Endothelial cell (in vitro differentiated cells): ENCODE results near the gene FAM83B. TPM values are rescaled to one million over a fixed set of nuclear protein-coding genes. Genes with fewer than 3 reads are reported as not detected.
A peak's percentile ranks its signal among the peaks of the same experiment; 100 is the strongest.
"Not testable (repeated sequence)": the region's sequence is repeated elsewhere in the genome, so short reads cannot be mapped to it uniquely, and the experiment has no call there.

ENCODE experiments used
- DNase-seq: peaks from one replicate; pipeline ENCODE4 v3.0.0; 2021; ENCODE audit warnings: low spot score
- H3K27ac Mint-ChIP-seq: one replicate; pipeline ENCODE4 v1.8.0; 2021; ENCODE audit warnings: mixed read lengths, inconsistent platforms; ENCODE audit not compliant: unreplicated experiment
- H3K27me3 Mint-ChIP-seq: one replicate; pipeline ENCODE4 v1.8.0; 2021; ENCODE audit warnings: mild to moderate bottlenecking, moderate library complexity, mixed read lengths, inconsistent platforms; ENCODE audit not compliant: unreplicated experiment
- H3K36me3 Mint-ChIP-seq: one replicate; pipeline ENCODE4 v1.8.0; 2021; ENCODE audit warnings: mild to moderate bottlenecking, low read depth, mixed read lengths, inconsistent platforms; ENCODE audit not compliant: unreplicated experiment
- H3K4me1 Mint-ChIP-seq: one replicate; pipeline ENCODE4 v1.8.0; 2021; ENCODE audit warnings: mild to moderate bottlenecking, mixed read lengths, inconsistent platforms; ENCODE audit not compliant: unreplicated experiment
- H3K4me3 Mint-ChIP-seq: one replicate; pipeline ENCODE4 v1.8.0; 2021; ENCODE audit warnings: mild to moderate bottlenecking, mixed read lengths, inconsistent platforms; ENCODE audit not compliant: unreplicated experiment
- H3K9me3 Mint-ChIP-seq: one replicate; pipeline ENCODE4 v1.8.0; 2021; ENCODE audit warnings: mixed read lengths, inconsistent platforms; ENCODE audit not compliant: unreplicated experiment
- long read RNA-seq: library from polyadenylated mRNA; unstranded; transcript quantifications from one replicate; pipeline ENCODE4 v2.0.0, GENCODE V29; 2020; ENCODE audit not compliant: unreplicated experiment
- total RNA-seq: library from RNA; stranded (reverse); fragmentation: NEBNext Ultra II Directional; extraction: Animal tissue kit (Norgen Biotek cat#: 25700); gene quantifications from one replicate; pipeline ENCODE4 v1.2.1, GENCODE V29; 2021; ENCODE audit not compliant: unreplicated experiment
- TF ChIP-seq, protein P1 (sequence below): fragments of 200-600 bp; sonication (generic); IDR thresholded peaks from one replicate; pipeline ENCODE4 v1.5.0; 2021; ENCODE audit warnings: antibody characterized with exemption; ENCODE audit not compliant: unreplicated experiment

The FAM83B gene, protein sequence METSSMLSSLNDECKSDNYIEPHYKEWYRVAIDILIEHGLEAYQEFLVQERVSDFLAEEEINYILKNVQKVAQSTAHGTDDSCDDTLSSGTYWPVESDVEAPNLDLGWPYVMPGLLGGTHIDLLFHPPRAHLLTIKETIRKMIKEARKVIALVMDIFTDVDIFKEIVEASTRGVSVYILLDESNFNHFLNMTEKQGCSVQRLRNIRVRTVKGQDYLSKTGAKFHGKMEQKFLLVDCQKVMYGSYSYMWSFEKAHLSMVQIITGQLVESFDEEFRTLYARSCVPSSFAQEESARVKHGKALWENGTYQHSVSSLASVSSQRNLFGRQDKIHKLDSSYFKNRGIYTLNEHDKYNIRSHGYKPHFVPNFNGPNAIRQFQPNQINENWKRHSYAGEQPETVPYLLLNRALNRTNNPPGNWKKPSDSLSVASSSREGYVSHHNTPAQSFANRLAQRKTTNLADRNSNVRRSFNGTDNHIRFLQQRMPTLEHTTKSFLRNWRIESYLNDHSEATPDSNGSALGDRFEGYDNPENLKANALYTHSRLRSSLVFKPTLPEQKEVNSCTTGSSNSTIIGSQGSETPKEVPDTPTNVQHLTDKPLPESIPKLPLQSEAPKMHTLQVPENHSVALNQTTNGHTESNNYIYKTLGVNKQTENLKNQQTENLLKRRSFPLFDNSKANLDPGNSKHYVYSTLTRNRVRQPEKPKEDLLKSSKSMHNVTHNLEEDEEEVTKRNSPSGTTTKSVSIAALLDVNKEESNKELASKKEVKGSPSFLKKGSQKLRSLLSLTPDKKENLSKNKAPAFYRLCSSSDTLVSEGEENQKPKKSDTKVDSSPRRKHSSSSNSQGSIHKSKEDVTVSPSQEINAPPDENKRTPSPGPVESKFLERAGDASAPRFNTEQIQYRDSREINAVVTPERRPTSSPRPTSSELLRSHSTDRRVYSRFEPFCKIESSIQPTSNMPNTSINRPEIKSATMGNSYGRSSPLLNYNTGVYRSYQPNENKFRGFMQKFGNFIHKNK
- 1.1 TPM for total RNA-seq
- long read RNA-seq, result 0 reads

- peaks cover 14% of the 10 kb centered on the region for H3K4me1 Mint-ChIP-seq
- TF ChIP-seq, protein P1, sequence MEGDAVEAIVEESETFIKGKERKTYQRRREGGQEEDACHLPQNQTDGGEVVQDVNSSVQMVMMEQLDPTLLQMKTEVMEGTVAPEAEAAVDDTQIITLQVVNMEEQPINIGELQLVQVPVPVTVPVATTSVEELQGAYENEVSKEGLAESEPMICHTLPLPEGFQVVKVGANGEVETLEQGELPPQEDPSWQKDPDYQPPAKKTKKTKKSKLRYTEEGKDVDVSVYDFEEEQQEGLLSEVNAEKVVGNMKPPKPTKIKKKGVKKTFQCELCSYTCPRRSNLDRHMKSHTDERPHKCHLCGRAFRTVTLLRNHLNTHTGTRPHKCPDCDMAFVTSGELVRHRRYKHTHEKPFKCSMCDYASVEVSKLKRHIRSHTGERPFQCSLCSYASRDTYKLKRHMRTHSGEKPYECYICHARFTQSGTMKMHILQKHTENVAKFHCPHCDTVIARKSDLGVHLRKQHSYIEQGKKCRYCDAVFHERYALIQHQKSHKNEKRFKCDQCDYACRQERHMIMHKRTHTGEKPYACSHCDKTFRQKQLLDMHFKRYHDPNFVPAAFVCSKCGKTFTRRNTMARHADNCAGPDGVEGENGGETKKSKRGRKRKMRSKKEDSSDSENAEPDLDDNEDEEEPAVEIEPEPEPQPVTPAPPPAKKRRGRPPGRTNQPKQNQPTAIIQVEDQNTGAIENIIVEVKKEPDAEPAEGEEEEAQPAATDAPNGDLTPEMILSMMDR, result no peak
These were observed at the start of gene FAM83B for GRCh38 chr6:54846243-54846856. TSS of gene FAM83B (plus strand) at chr6:54846771. CDS start at chr6:54870247, 23,476 bp downstream.

DNA sequence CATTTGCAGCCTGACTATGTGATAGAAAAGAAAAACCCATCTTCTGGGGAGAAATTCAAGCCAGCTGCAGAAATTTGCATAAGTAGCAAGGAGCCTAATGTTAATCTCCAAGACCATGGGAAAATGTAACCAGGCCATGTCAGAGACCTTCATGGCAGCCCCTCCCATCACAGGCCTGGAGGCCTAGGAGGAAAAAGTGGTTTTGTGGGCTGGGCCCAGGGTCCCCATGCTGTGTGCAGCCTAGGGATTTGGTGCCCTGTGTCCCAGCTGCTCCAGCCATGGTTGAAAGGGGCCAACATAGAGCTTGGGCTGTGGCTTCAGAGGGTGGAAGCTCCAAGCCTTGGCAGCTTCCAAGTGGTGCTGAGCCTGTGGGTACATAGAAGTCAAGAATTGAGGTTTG, 49.7 kb upstream of the FAM83B start:
- not testable (repeated sequence) for H3K27me3 Mint-ChIP-seq, H3K4me3 Mint-ChIP-seq, H3K4me1 Mint-ChIP-seq, H3K9me3 Mint-ChIP-seq, H3K27ac Mint-ChIP-seq, DNase-seq, H3K36me3 Mint-ChIP-seq

More at GRCh38 chr6:54846243-54846856, at the start of gene FAM83B:
- no peaks in the 10 kb centered on the region for H3K36me3 Mint-ChIP-seq
- peaks cover 7% of the 10 kb centered on the region for H3K27me3 Mint-ChIP-seq
- H3K4me3 Mint-ChIP-seq, result peak within 1 kb of the TSS; percentile 97
- H3K9me3 Mint-ChIP-seq, result no peaks in the 10 kb centered on the region
- peak; percentile 36 for DNase-seq
- H3K27ac Mint-ChIP-seq, result peak within 1 kb of the TSS; percentile 13

DNA sequence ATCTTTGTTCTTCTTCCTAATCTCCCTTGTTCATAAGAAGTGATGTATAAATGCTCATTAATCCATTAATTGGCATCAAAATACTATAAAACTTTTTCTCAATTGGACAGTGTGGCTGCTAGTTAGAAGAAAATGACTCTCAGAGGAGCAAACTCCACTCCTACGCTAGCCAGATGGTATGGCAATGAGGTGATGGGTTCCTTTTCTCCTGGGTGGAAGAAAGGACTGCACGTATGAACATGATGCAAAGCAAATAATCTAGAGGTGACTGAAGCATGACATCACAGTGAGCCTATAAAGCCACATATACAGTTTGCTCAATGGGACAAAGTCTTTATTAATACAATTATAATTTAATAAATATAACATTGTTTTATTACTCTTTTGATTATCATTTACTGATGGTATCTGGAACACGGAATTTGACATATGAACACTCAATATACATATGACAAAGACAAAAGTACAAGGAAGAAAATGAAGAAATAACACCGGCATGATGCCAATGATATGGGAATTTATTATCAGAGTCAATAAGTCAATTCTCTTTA, 46.4 kb upstream of the FAM83B start:
- H3K36me3 Mint-ChIP-seq, result no peaks in the 10 kb centered on the region
- H3K27ac Mint-ChIP-seq, result no peak overlapping the region
- H3K9me3 Mint-ChIP-seq, result no peaks in the 10 kb centered on the region
- H3K4me1 Mint-ChIP-seq, result no peaks in the 10 kb centered on the region
- DNase-seq, result no peak
- no peaks in the 10 kb centered on the region for H3K27me3 Mint-ChIP-seq
- TF ChIP-seq, protein P1, result no peak
- H3K4me3 Mint-ChIP-seq, result no peak overlapping the region

DNA sequence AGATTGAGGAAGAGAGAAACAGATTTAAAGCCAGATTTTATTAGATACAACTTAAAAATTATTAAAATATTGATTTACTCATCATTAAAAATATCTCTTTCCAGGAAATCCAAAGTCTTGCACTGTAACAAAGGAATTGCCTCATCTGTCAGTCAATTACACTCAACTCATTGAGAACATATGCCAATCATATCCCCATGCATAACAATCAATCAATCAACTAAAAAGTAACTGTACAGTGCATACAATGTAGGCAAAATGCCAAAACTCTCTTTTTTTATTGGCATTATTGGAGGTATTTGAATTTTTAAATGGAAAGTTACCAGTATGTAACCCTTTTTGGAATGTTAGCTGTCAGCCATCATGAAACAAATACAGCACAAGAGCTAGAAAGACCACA, 45.3 kb upstream of the FAM83B start:
- no peaks in the 10 kb centered on the region for H3K9me3 Mint-ChIP-seq
- no peak overlapping the region for H3K27ac Mint-ChIP-seq
- no peaks in the 10 kb centered on the region for H3K36me3 Mint-ChIP-seq
- no peak overlapping the region for H3K4me3 Mint-ChIP-seq
- DNase-seq, result no peak
- TF ChIP-seq, protein P1, result no peak
- H3K4me1 Mint-ChIP-seq, result no peaks in the 10 kb centered on the region
- no peaks in the 10 kb centered on the region for H3K27me3 Mint-ChIP-seq

- no peak for DNase-seq
- TF ChIP-seq, protein P1, result no peak
- Mint-ChIP-seq H3K36me3 (no peaks in the 10 kb centered on the region), H3K27me3 (no peaks in the 10 kb centered on the region), H3K27ac (no peak overlapping the region), H3K4me3 (no peak overlapping the region), H3K4me1 (no peaks in the 10 kb centered on the region), H3K9me3 (no peaks in the 10 kb centered on the region)
These were observed 44.9 kb upstream of the FAM83B start for GRCh38 chr6:54801669-54802068.
